ENCODE data around the gene GRK5. TPM values are rescaled to one million over a fixed set of nuclear protein-coding genes. Genes with fewer than 3 reads are reported as not detected.

The GRK5 gene
- total RNA-seq, 1 donor from 2014 or later = 52.8 TPM

DNA sequence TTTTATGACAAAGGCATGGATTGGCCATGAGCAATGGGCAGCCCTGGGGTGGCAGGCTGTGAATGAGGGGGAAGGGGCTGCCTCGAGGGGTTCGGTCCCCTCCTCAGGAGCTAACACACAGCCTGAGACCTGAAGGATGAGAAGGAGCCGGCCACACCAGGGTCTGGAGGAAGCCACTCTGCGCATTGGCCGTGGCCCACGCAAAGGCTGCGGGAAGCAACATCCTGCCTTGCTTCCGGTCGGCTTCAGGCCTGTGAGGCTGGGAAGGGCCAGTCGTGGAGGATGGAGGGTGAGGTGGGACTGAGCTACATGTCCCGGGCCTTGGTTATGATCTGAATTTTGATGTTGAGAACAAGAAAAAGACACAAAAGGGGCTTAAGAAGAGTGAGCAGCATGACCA, 285.8 kb downstream of the GRK5 start:
- DNase-seq = no peak
- no peaks in the 10 kb centered on the region for H3K27me3 ChIP-seq (ENCODE audit: low read depth)
- no peak overlapping the region for H3K4me3 ChIP-seq
- TF ChIP-seq CTCF (IDR thresholded peaks at IDR 0.05; ENCODE audit: borderline replicate concordance) = no peak
- no peaks in the 10 kb centered on the region for H3K9me3 ChIP-seq (replicated peaks)
- no peak overlapping the region for H3K27ac ChIP-seq (replicated peaks)
- H3K36me3 ChIP-seq = no peaks in the 10 kb centered on the region
- peaks cover 11% of the 10 kb centered on the region for H3K4me1 ChIP-seq
- intact Hi-C loops (cut with micrococcal nuclease) = no loop called here

DNA sequence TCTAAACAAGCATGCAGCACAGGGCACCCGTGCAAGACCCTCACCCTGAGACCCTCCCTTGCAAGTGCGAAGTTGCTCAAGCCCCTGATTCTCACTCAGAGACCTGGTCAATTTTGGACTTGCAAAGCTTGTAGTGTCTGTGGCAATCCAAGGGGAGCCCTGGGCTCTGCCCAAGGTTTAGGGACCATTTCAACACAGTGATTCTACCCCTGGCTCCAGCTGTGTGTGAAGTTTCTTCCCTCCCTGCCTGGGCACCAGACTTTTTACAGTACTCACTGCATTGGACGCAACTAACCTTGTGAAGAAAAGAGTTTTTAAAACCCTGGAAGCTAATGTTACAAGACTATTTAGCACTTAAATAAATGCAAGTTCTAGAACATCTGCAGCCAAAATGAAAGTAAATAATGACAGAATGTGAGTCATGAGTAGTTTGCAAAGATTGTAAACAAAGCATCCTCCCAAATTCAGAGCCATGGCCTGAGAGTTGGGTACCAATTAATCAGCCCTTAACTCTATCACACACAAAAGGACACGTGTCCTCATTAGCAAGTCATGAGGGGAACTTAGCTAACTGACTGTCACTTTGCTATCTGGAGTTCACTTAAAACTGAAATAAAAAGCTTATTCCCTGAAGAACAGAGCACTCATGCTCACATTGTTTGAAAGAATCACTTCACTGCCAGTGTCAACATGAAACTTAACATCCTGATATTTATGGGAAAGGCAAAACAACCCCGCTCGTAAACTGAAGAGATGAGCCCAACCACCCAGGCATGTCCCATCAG, 287.1 kb downstream of the GRK5 start:
- H3K27ac ChIP-seq (replicated peaks) = peak overlapping the region; percentile 18
- no peaks in the 10 kb centered on the region for H3K9me3 ChIP-seq (replicated peaks)
- TF ChIP-seq CTCF (IDR thresholded peaks at IDR 0.05; ENCODE audit: borderline replicate concordance) = no peak
- no peak overlapping the region for H3K4me3 ChIP-seq
- H3K4me1 ChIP-seq = peaks cover 10% of the 10 kb centered on the region
- no peaks in the 10 kb centered on the region for H3K27me3 ChIP-seq (ENCODE audit: low read depth)
- no peak for DNase-seq
- H3K36me3 ChIP-seq = no peaks in the 10 kb centered on the region
- intact Hi-C loops (cut with micrococcal nuclease) = no loop called here

DNA sequence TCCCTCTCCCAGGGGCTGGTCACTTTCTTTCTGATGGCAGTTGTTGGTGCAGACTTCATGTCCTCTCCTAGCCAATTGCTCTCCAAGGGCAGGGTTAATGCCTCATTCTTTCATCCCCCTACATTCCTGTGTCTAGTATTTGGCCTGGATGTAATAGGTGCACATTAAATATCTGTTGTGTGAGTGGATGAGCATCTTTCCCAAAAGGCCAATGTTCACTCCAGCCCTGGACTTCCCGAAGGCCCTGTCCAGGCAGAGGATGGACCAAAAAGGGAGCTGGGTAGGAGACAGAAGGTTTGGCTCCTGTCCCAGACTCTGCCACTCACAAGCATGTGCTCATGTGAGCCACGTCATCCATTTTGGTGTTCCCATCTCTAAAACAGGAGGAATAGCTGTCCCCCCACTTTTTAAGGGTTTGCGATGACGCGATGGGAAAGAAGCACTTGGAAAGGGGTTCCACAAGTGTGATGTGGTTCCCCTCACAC, 287.7 kb downstream of the GRK5 start:
- Histone ChIP-seq H3K27ac (replicated peaks) (peak overlapping the region; percentile 18), H3K4me1 (peaks cover 4% of the 10 kb centered on the region), H3K36me3 (no peaks in the 10 kb centered on the region), H3K9me3 (replicated peaks) (no peaks in the 10 kb centered on the region), H3K4me3 (no peak overlapping the region), H3K27me3 (ENCODE audit: low read depth) (no peaks in the 10 kb centered on the region)
- no peak for DNase-seq
- intact Hi-C loops (cut with micrococcal nuclease) = no loop called here
- no peak for TF ChIP-seq CTCF (IDR thresholded peaks at IDR 0.05; ENCODE audit: borderline replicate concordance)

GRCh38 chr10:119495545-119495944, 288.2 kb downstream of the GRK5 start:
- Histone ChIP-seq H3K9me3 (replicated peaks) (no peaks in the 10 kb centered on the region), H3K4me3 (no peak overlapping the region), H3K27me3 (ENCODE audit: low read depth) (no peaks in the 10 kb centered on the region), H3K36me3 (no peaks in the 10 kb centered on the region), H3K4me1 (peaks cover 3% of the 10 kb centered on the region), H3K27ac (replicated peaks) (no peak overlapping the region)
- intact Hi-C loops (cut with micrococcal nuclease) = no loop called here
- no peak for TF ChIP-seq CTCF (IDR thresholded peaks at IDR 0.05; ENCODE audit: borderline replicate concordance)
- DNase-seq = no peak

- no peak overlapping the region for H3K4me3 ChIP-seq
- intact Hi-C loops (cut with micrococcal nuclease) = no loop called here
Measured at GRCh38 chr10:119496273-119496672, 288.9 kb downstream of the GRK5 start.

More at GRCh38 chr10:119496273-119496672, 288.9 kb downstream of the GRK5 start:
- Histone ChIP-seq H3K4me1 (peaks cover 3% of the 10 kb centered on the region), H3K27ac (replicated peaks) (no peak overlapping the region), H3K9me3 (replicated peaks) (no peaks in the 10 kb centered on the region), H3K27me3 (ENCODE audit: low read depth) (no peaks in the 10 kb centered on the region), H3K36me3 (no peaks in the 10 kb centered on the region)
- TF ChIP-seq CTCF (IDR thresholded peaks at IDR 0.05; ENCODE audit: borderline replicate concordance) = no peak
- DNase-seq = no peak

All from left ventricle myocardium inferior (tissue), 1 donor.